Glomerular visceral epithelial cell (primary cell): ENCODE measurements around the gene AGAP1.
A peak's percentile ranks its signal among the peaks of the same experiment; 100 is the strongest.

Experiments
- DNase-seq: peaks from one replicate; pipeline ENCODE4 v3.0.0-alpha.2; 2016; ENCODE audit errors: extremely low spot score

The AGAP1 gene

GRCh38 chr2:235810252-235810651 is 316.4 kb downstream of the AGAP1 start:
- DNase-seq, result no peak

GRCh38 chr2:235810846-235811245 is 317.0 kb downstream of the AGAP1 start:
- no peak for DNase-seq

- no peak for DNase-seq
Measured at GRCh38 chr2:235811446-235812184, 317.8 kb downstream of the AGAP1 start.

GRCh38 chr2:235812185-235812665 is 318.4 kb downstream of the AGAP1 start:
- DNase-seq, result no peak

GRCh38 chr2:235813398-235813797 is 319.6 kb downstream of the AGAP1 start:
- DNase-seq, result no peak

GRCh38 chr2:235820571-235820970 is 326.7 kb downstream of the AGAP1 start:
- no peak for DNase-seq

- no peak for DNase-seq
Measured at GRCh38 chr2:235824331-235824730, 330.5 kb downstream of the AGAP1 start.

DNA sequence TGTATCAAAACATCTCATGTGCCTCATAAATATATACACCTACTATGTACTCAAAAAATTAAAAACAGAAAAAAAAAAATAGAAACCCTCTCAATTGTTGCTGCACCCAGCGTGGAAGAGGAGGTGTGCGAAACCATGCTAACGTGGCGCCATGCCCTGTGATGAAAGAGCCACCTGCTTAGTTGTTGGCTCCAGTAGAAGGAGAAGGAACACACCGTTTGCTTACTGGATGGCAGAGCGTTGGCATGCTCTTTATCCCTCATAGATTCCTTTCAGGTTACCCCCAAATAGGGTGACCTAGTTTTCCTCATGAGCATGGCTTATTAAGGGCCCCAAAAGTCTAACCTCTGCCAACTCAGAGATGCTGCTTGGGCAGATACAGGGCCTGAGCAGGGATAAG is 332.1 kb downstream of the AGAP1 start:
- no peak for DNase-seq

DNA sequence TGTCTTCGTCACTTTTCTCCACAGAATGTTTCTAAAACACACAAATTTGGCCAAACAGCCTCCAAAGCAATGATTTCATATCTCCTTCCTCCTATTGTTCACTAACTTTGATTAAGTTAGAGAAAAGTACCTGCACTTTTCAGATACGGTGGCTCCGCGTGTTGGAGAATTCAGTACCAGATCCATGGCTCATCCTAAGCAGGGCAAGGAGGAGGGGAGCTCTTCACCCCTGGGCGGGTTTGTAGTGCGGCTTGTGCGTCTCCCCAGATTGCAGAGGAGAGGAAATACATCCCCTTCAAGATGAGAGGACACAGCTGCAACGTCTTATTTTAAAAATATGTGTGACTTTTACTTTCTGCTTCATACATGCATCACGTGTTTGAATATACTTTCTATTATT is 333.0 kb downstream of the AGAP1 start:
- no peak for DNase-seq

GRCh38 chr2:235827585-235827992 is 333.7 kb downstream of the AGAP1 start:
- DNase-seq, result peak; percentile 30

- DNase-seq, result no peak
Measured at GRCh38 chr2:235829726-235830125, 335.9 kb downstream of the AGAP1 start.

- DNase-seq, result no peak
Measured at GRCh38 chr2:235831755-235832154, 337.9 kb downstream of the AGAP1 start.

DNA sequence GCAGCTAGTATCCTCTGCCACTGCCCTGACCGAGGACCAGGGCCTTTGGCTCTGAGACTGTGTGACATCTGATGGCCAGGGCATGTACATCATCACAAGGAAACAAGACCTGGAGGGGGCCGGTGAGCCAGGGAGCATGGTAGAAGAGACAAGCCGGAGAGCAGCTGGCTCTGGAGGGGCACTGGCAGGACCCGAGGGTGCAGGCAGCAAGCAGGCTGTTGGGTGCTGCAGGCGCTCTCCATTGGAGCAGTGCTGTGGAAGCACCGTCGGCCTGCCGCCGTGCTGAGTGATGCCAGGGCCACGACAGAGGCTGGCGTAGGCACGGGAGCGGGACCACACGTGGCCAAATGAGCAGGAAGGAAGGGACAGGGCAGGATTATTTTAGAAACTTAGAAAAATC is 339.1 kb downstream of the AGAP1 start:
- DNase-seq, result no peak

DNA sequence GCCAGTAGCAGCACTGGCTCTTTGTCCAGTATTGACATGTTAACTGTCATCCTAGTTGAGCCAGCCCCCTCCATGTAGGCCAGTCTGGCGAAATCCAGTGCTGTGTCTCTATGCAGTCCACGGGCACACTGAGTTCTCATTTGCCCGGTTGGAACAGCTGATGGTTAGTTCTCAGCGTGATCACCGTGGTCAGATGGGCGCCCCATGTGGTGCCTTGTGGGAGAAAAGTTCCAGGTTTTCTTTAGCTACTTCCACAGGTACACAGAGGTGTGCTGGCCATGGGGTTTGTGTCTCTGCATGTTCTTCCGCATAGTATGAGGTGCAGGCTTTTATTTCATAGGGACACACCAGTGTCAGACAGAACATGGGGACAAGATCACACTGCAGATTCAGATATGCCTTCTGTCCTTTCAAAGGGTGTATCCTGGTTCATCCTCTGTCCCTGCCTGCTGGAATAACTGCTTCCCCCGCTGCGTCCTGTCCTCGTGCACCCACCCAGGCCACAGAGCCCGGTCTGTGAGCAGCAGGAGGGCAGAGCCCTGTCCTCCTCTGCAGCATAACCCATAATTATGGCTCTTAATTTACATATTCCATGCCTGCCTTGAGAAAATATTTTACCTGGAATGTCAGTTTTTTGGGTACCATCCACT is 340.3 kb downstream of the AGAP1 start:
- DNase-seq, result no peak

DNA sequence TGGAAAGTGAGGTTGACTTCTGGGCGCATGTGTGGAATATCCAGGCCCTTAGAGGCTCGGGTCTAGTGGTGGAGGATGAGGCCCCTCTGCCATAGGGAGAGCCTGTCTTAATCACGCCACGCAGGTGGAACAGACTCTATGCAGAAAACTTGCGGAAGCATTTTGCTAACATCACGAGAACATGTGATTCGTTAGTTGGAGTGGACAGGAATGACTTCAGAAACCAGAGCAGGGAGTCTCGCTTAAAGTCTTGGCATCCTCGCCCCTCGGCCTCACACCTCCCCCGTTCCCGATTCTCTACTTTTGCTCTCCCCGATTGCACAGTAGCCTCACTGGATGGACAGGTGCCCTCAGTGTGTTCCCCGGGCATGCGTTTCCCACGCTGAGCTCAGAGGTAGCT is 340.9 kb downstream of the AGAP1 start:
- DNase-seq, result no peak

GRCh38 chr2:235835810-235836209 is 342.0 kb downstream of the AGAP1 start:
- no peak for DNase-seq

- peak; percentile 5 for DNase-seq
Measured at GRCh38 chr2:235836491-235836911, 342.7 kb downstream of the AGAP1 start.

DNA sequence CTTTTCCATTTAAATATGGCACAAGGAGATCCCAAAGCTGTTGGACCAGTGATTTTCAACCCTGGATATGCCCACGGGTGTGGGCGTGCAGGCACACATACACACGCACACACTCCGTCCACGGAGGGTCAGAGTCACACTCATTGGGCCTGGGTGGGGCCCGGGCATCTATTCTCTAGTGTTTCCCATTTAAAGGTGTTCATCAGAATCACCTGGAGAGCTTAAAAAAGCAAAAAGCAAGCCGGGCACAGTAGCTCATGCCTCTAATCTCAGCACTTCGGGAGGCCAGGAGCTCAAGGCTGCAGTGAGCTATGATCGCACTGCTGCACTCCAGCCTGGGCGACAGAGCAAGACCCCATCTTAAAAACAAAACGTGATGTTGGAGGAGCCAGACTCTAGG is 345.4 kb downstream of the AGAP1 start:
- no peak for DNase-seq

- no peak for DNase-seq
Measured at GRCh38 chr2:235839974-235840373, 346.1 kb downstream of the AGAP1 start.

- DNase-seq, result no peak
Measured at GRCh38 chr2:235841863-235842262, 348.0 kb downstream of the AGAP1 start.

GRCh38 chr2:235842941-235843340 is 349.1 kb downstream of the AGAP1 start:
- DNase-seq, result no peak

DNA sequence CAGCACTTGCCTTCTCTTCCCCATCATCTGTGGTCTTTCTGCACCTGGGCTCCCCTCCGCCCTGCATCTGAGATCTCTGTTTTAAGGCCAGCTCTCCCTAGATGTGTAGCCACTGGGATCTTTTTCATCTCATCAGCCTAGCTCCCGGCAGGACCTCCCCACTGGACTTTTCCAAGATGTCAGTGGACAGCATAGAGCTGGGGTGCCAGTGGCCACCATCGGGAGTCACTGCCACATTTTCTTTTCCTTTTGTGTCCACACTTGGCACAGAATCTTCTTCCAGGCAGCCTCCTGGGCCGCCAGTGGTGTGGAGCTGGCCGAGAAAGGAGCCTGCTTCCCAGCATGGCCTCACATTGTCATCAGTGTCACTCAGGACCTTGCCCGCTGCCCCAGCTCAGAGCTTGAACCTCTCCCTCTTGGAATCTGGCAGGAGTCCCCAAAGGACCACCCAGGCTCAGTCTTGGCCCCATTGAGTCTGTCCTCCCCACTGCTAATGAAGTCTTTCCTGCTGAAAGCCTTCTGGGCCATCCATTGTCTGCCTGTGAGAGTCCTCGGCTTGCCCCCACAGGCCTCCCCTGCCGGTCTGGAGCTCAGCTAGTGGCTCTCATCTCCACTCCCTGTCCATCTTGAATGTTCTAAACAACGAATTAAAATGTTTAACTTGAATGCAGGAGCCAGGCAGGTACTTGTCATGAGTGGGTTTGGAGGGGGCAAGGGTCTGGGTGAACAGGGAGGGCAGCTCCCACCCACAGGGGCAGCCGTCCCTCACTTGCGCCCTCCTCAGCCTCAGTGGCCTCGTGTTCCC is 349.9 kb downstream of the AGAP1 start:
- no peak for DNase-seq

- no peak for DNase-seq
Measured at GRCh38 chr2:235844561-235844960, 350.7 kb downstream of the AGAP1 start.
